Caco-2 (cell line): ENCODE results near the gene SDR42E1. TPM values are rescaled to one million over a fixed set of nuclear protein-coding genes. Genes with fewer than 3 reads are reported as not detected.

Experiments
- BruUV-seq: library from RNA; stranded (reverse); fragments of 400-500 nt; replicated peaks from 2 replicates; lab custom pipeline; 2021; lab: Mats Ljungman, UMichigan
- CTCF ChIA-PET: fragments of 300-600 bp; sonication (Branson Sonifier 250); formaldehyde crosslinking; loops from one replicate; lab custom pipeline; 2022; ENCODE audit warnings: antibody characterized with exemption; lab: Charles Lee
- POLR2A ChIA-PET: fragments of 300-600 bp; sonication (Branson Sonifier 250); formaldehyde crosslinking; loops from one replicate; lab custom pipeline; 2022; ENCODE audit warnings: antibody characterized with exemption; lab: Charles Lee
- DNase-seq, 2 experiments: peaks; one replicate each; pipeline versions ENCODE4 v3.0.0 to v3.0.0-alpha.2; 2020 to 2022
- H3K27me3 ChIP-seq: replicated peaks from 2 replicates; pipeline ENCODE4 v1.6.0; 2011; ENCODE audit warnings: low read length; ENCODE audit not compliant: control insufficient read depth, insufficient read depth
- H3K36me3 ChIP-seq: 2 replicates; pipeline ENCODE4 v1.5.1; 2011; ENCODE audit warnings: low read length; ENCODE audit not compliant: control insufficient read depth, insufficient read depth
- H3K4me1 ChIP-seq: fragments of 250-450 bp; sonication (Bioruptor Pico); 2 replicates; pipeline ENCODE4 v1.5.1; 2020; ENCODE audit warnings: mild to moderate bottlenecking
- H3K4me3 ChIP-seq: 2 replicates; pipeline ENCODE4 v1.5.1; 2011; ENCODE audit warnings: low read depth, mild to moderate bottlenecking, control low read depth, low read length
- H3K9me3 ChIP-seq: fragments of 250-450 bp; sonication (Bioruptor Pico); 2 replicates; pipeline ENCODE4 v1.5.1; 2020; ENCODE audit warnings: mild to moderate bottlenecking, moderate library complexity
- H3K27ac Mint-ChIP-seq: one replicate; pipeline ENCODE4 v1.8.0; 2022; ENCODE audit warnings: mixed read lengths; ENCODE audit not compliant: unreplicated experiment
- H3K27me3 Mint-ChIP-seq: one replicate; pipeline ENCODE4 v1.8.0; 2022; ENCODE audit warnings: mixed read lengths; ENCODE audit not compliant: insufficient read depth, unreplicated experiment
- H3K36me3 Mint-ChIP-seq: one replicate; pipeline ENCODE4 v1.8.0; 2022; ENCODE audit warnings: mild to moderate bottlenecking, mixed read lengths; ENCODE audit not compliant: insufficient read depth, unreplicated experiment
- H3K4me1 Mint-ChIP-seq: one replicate; pipeline ENCODE4 v1.8.0; 2022; ENCODE audit warnings: low read depth, mixed read lengths; ENCODE audit not compliant: unreplicated experiment
- H3K4me3 Mint-ChIP-seq: one replicate; pipeline ENCODE4 v1.8.0; 2022; ENCODE audit warnings: mild to moderate bottlenecking, moderate library complexity, mixed read lengths; ENCODE audit not compliant: unreplicated experiment
- H3K9me3 Mint-ChIP-seq: one replicate; pipeline ENCODE4 v1.8.0; 2022; ENCODE audit warnings: mixed read lengths; ENCODE audit not compliant: unreplicated experiment
- intact Hi-C: fragments of 100-400 bp; cut with micrococcal nuclease; formaldehyde crosslinking; loops from one replicate; pipeline ENCODE4 v1.10.0; 2022; ENCODE audit not compliant: unreplicated experiment
- total RNA-seq: library from RNA; stranded (reverse); gene quantifications from 2 replicates; pipeline ENCODE4 v1.2.3, GENCODE V29; 2022
- TF ChIP-seq, protein P1 (sequence below), 2 experiments: fragments of 200-600 bp in 1 of 2; IDR thresholded peaks; 1 replicate in 1 of 2; 2 replicates in 1 of 2; pipeline versions ENCODE4 v1.5.1 to v1.8.0; 2011 to 2022; ENCODE audit warnings: antibody characterized with exemption in 1 of 2, control low read depth in 1 of 2, inconsistent platforms in 1 of 2, low read depth in 1 of 2, low read length in 1 of 2, mild to moderate bottlenecking in 1 of 2, moderate library complexity in 1 of 2; ENCODE audit not compliant: insufficient read depth in 1 of 2, severe bottlenecking in 1 of 2, unreplicated experiment in 1 of 2

Gene SDR42E1
- total RNA-seq, 1 experiment from 2014 or later: 5.3 TPM

GRCh38 chr16:82031116-82032084, 20.1 kb upstream of the SDR42E1 start:
- H3K27me3 ChIP-seq: no peaks in the 10 kb centered on the region
- DNase-seq: peak in 1 of 2 experiments; percentile 70
- Mint-ChIP-seq H3K4me1 (peaks cover 32% of the 10 kb centered on the region), H3K27me3 (no peaks in the 10 kb centered on the region), H3K27ac (no peak overlapping the region), H3K4me3 (no peak overlapping the region), H3K9me3 (no peaks in the 10 kb centered on the region), H3K36me3 (no peaks in the 10 kb centered on the region)
- no peak overlapping the region for H3K4me3 ChIP-seq
- intact Hi-C loops: loop anchor here (1.0 kb wide), 3 partner anchors 31 to 199 kb away; no protein-coding TSS in a partner anchor
- ChIA-PET CTCF (interaction anchor here (0.6 to 5.3 kb wide), 6 partner anchors 12 to 199 kb away, joined by 3 to 42 read pairs (median 3); no protein-coding TSS in a partner anchor), POLR2A (no interaction called here)
- no peaks in the 10 kb centered on the region for H3K36me3 ChIP-seq
- TF ChIP-seq, protein P1, sequence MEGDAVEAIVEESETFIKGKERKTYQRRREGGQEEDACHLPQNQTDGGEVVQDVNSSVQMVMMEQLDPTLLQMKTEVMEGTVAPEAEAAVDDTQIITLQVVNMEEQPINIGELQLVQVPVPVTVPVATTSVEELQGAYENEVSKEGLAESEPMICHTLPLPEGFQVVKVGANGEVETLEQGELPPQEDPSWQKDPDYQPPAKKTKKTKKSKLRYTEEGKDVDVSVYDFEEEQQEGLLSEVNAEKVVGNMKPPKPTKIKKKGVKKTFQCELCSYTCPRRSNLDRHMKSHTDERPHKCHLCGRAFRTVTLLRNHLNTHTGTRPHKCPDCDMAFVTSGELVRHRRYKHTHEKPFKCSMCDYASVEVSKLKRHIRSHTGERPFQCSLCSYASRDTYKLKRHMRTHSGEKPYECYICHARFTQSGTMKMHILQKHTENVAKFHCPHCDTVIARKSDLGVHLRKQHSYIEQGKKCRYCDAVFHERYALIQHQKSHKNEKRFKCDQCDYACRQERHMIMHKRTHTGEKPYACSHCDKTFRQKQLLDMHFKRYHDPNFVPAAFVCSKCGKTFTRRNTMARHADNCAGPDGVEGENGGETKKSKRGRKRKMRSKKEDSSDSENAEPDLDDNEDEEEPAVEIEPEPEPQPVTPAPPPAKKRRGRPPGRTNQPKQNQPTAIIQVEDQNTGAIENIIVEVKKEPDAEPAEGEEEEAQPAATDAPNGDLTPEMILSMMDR (IDR thresholded peaks at IDR 0.05; ENCODE audit: insufficient read depth in 1 of 2, low read depth in 1 of 2, low read length in 1 of 2, severe bottlenecking in 1 of 2, unreplicated experiment in 1 of 2): peak; percentile 80 to 87
- no TSS peak for BruUV-seq
- H3K9me3 ChIP-seq: no peaks in the 10 kb centered on the region
- H3K4me1 ChIP-seq: peaks cover 24% of the 10 kb centered on the region

DNA sequence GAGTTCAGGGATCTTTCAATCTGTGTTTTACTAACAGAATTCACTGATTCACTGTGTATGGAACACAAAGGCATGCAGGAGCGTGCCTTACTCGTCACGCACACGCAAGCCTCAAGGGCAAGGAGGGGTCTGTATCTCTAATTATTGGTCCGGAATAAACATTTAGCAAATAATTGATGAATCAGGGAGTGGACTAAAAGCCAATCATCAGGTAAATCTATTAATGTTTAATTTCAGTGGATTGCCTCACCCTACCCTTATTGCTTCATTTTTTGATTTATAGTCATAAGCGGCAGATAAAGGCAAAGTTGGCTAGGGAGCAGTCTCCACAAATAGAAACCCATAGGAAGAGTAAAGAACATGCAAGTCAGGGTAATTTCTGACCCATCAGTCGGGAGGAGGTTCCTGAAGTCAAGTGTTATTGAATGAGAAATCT, 16.4 kb upstream of the SDR42E1 start:
- H3K4me3 ChIP-seq: no peak overlapping the region
- peaks cover 10% of the 10 kb centered on the region for H3K27me3 Mint-ChIP-seq
- no peaks in the 10 kb centered on the region; the same call in 1 of the 2 replicates for H3K27me3 ChIP-seq
- ChIA-PET POLR2A (no interaction called here), CTCF (no interaction called here)
- no peaks in the 10 kb centered on the region for H3K9me3 Mint-ChIP-seq
- no peaks in the 10 kb centered on the region for H3K36me3 ChIP-seq
- TF ChIP-seq, protein P1 (IDR thresholded peaks at IDR 0.05; ENCODE audit: insufficient read depth in 1 of 2, low read depth in 1 of 2, low read length in 1 of 2, severe bottlenecking in 1 of 2, unreplicated experiment in 1 of 2): no peak
- no peak overlapping the region for H3K4me3 Mint-ChIP-seq
- H3K9me3 ChIP-seq: no peaks in the 10 kb centered on the region
- peaks cover 7% of the 10 kb centered on the region for H3K4me1 Mint-ChIP-seq
- H3K36me3 Mint-ChIP-seq: no peaks in the 10 kb centered on the region
- no peak overlapping the region for H3K27ac Mint-ChIP-seq
- no peaks in the 10 kb centered on the region; the same call in 1 of the 2 replicates for H3K4me1 ChIP-seq
- BruUV-seq: no TSS peak
- no peak for DNase-seq
- intact Hi-C loops: no loop called here

- Mint-ChIP-seq H3K27me3 (peaks cover 13% of the 10 kb centered on the region), H3K9me3 (no peaks in the 10 kb centered on the region), H3K36me3 (no peaks in the 10 kb centered on the region), H3K4me3 (no peak overlapping the region), H3K27ac (no peak overlapping the region), H3K4me1 (no peaks in the 10 kb centered on the region)
- TF ChIP-seq, protein P1 (IDR thresholded peaks at IDR 0.05; ENCODE audit: insufficient read depth in 1 of 2, low read depth in 1 of 2, low read length in 1 of 2, severe bottlenecking in 1 of 2, unreplicated experiment in 1 of 2): no peak
- no peaks in the 10 kb centered on the region; the same call in 1 of the 2 replicates for H3K4me1 ChIP-seq
- POLR2A ChIA-PET: no interaction called here
- no peak overlapping the region for H3K4me3 ChIP-seq
- CTCF ChIA-PET: no interaction called here
- H3K27me3 ChIP-seq: no peaks in the 10 kb centered on the region; the same call in 1 of the 2 replicates
- DNase-seq: no peak
- no peaks in the 10 kb centered on the region for H3K36me3 ChIP-seq
- BruUV-seq: no TSS peak
- intact Hi-C loops: no loop called here
- H3K9me3 ChIP-seq: no peaks in the 10 kb centered on the region
These were observed 13.6 kb upstream of the SDR42E1 start for GRCh38 chr16:82024883-82025282.
